Testis (tissue), 3 donors: ENCODE measurements around the gene PRKN. TPM values are rescaled to one million over a fixed set of nuclear protein-coding genes. Genes with fewer than 3 reads are reported as not detected.

Experiments
- DNase-seq: peaks from one replicate; pipeline ENCODE4 v3.0.0-alpha.2; 2019
- H3K27ac ChIP-seq, 2 donors: fragments of 200-600 bp; sonication (generic); one replicate each; pipeline ENCODE4 v1.5.1; 2019
- H3K27me3 ChIP-seq: fragments of 200-600 bp; sonication (generic); one replicate; pipeline ENCODE4 v1.5.1; 2019
- H3K36me3 ChIP-seq: fragments of 200-600 bp; sonication (generic); one replicate; pipeline ENCODE4 v1.5.1; 2017; ENCODE audit warnings: low read depth; ENCODE audit errors: missing control alignments
- H3K4me1 ChIP-seq: fragments of 200-600 bp; sonication (generic); one replicate; pipeline ENCODE4 v1.5.1; 2019
- H3K4me3 ChIP-seq, 2 donors: fragments of 200-600 bp; sonication (generic); one replicate each; pipeline ENCODE4 v1.5.1; 2017 to 2019
- H3K9me3 ChIP-seq: fragments of 200-600 bp; sonication (generic); one replicate; pipeline ENCODE4 v1.5.1; 2017
- CTCF ChIP-seq, 3 experiments: fragments of 450-650 bp in 2 of 3; fragments of 200-600 bp in 1 of 3; sonication (generic) in 1 of 3; IDR thresholded peaks; one replicate each; pipeline ENCODE4 v1.5.1; 2016 to 2019; ENCODE audit warnings: antibody characterized with exemption in 3 of 3, mild to moderate bottlenecking in 2 of 3, moderate library complexity in 1 of 3
- POLR2A ChIP-seq: fragments of 450-650 bp; IDR thresholded peaks from one replicate; pipeline ENCODE4 v1.6.1; 2017; ENCODE audit warnings: antibody characterized with exemption, mild to moderate bottlenecking, moderate library complexity
- WGBS, 2 donors: methylation state at CpG; one replicate each; pipeline ENCODE4 v1.1.5; 2018; 5-methylcytosine and 5-hydroxymethylcytosine counted together
- intact Hi-C: fragments of 100-400 bp; cut with DNase I; formaldehyde crosslinking; loops from one replicate; pipeline ENCODE4 v1.15.1; 2023; ENCODE audit warnings: low total_unique reads
- polyA plus RNA-seq: library from polyadenylated mRNA; stranded (reverse); fragments of 350-450 nt; fragmentation: Illumina TruSeq; extraction: RNeasy Lipid Tissue Mini Kit (QIAGEN cat#74804); gene quantifications from one replicate; pipeline ENCODE4 v1.2.3, GENCODE V29; 2014; ENCODE audit warnings: low read depth, low replicate concordance; ENCODE audit not compliant: insufficient read depth
- total RNA-seq, 2 donors: library from RNA; depleted of rRNA; stranded (reverse); fragments of >200 nt; gene quantifications; one replicate each; pipeline ENCODE4 v1.2.3, GENCODE V29; 2016

PRKN gene
- total and polyA plus RNA-seq, 3 donors from 2014 or later, result 19.1 to 34.5 (median 28.8) TPM

- H3K36me3 ChIP-seq, result no peaks in the 10 kb centered on the region
- no peaks in the 10 kb centered on the region for H3K9me3 ChIP-seq
- intact Hi-C loops, result no loop called here
- H3K4me3 ChIP-seq, result no peak overlapping the region
- 80 to 88% methylated on average over 4 of the region's 4 CpGs for WGBS, 2 donors
- H3K27ac ChIP-seq, result no peak overlapping the region
- H3K4me1 ChIP-seq, result peaks cover 5% of the 10 kb centered on the region
- TF ChIP-seq CTCF (IDR thresholded peaks at IDR 0.05) (no peak), POLR2A (no peak)
- DNase-seq, result no peak
- H3K27me3 ChIP-seq, result no peaks in the 10 kb centered on the region
Measured at GRCh38 chr6:162512744-162513143, 214.8 kb downstream of the PRKN start.

- intact Hi-C loops, result no loop called here
- WGBS, 2 donors, result 71 to 85% methylated on average over 5 of the region's 5 CpGs
- H3K27ac ChIP-seq, result no peak overlapping the region
Measured at GRCh38 chr6:162497389-162497788, 230.2 kb downstream of the PRKN start.

GRCh38 chr6:162493917-162494316, 233.6 kb downstream of the PRKN start:
- Histone ChIP-seq H3K4me1 (no peaks in the 10 kb centered on the region), H3K27ac (no peak overlapping the region), H3K4me3 (no peak overlapping the region), H3K36me3 (no peaks in the 10 kb centered on the region), H3K9me3 (no peaks in the 10 kb centered on the region), H3K27me3 (no peaks in the 10 kb centered on the region)
- no peak for DNase-seq
- intact Hi-C loops, result no loop called here
- TF ChIP-seq CTCF (IDR thresholded peaks at IDR 0.05) (no peak), POLR2A (no peak)
- 90 to 98% methylated on average over 2 to 3 of the region's 3 CpGs for WGBS, 2 donors

More at GRCh38 chr6:162497389-162497788, 230.2 kb downstream of the PRKN start:
- Histone ChIP-seq H3K4me3 (no peak overlapping the region), H3K27me3 (no peaks in the 10 kb centered on the region), H3K4me1 (no peaks in the 10 kb centered on the region), H3K9me3 (no peaks in the 10 kb centered on the region), H3K36me3 (no peaks in the 10 kb centered on the region)
- no peak for DNase-seq
- TF ChIP-seq POLR2A (no peak), CTCF (IDR thresholded peaks at IDR 0.05) (no peak)

- H3K9me3 ChIP-seq, result no peaks in the 10 kb centered on the region
- WGBS, 2 donors, result 91 to 92% methylated on average over 9 of the region's 9 CpGs
- H3K27me3 ChIP-seq, result no peaks in the 10 kb centered on the region
- intact Hi-C loops, result no loop called here
- DNase-seq, result no peak
- H3K4me3 ChIP-seq, result no peak overlapping the region
- no peak overlapping the region for H3K27ac ChIP-seq
- no peak for TF ChIP-seq POLR2A
- TF ChIP-seq CTCF (IDR thresholded peaks at IDR 0.05), result no peak
- no peaks in the 10 kb centered on the region for H3K4me1 ChIP-seq
- no peaks in the 10 kb centered on the region for H3K36me3 ChIP-seq
Measured at GRCh38 chr6:162491637-162492036, 235.9 kb downstream of the PRKN start.
